HepG2 (cell line): ENCODE measurements around the gene NACAD. TPM values are rescaled to one million over a fixed set of nuclear protein-coding genes. Genes with fewer than 3 reads are reported as not detected.

Experiments used
- ATAC-seq: fragments of 200-7000 bp; cut with Tn5 transposase; 3 replicates; pipeline ENCODE4 v1.9.1; 2020; ENCODE audit warnings: mild to moderate bottlenecking, moderate library complexity
- BruUV-seq: library from RNA; stranded (reverse); fragments of 400-500 nt; replicated peaks from 2 replicates; lab custom pipeline; 2021; lab: Mats Ljungman, UMichigan
- CTCF ChIA-PET: fragments of 300-600 bp; formaldehyde crosslinking; extraction: SDS; loops from one replicate; lab custom pipeline; 2021; ENCODE audit warnings: low total read pairs, inconsistent platforms, low intra/inter-chr PET ratio; lab: Yijun Ruan, JAX
- POLR2A ChIA-PET: fragments of 350-600 bp; sonication (Branson Sonifier 250); formaldehyde crosslinking; loops from one replicate; lab custom pipeline; 2020; ENCODE audit warnings: antibody characterized with exemption, inconsistent platforms; lab: Yijun Ruan, JAX
- DNase-seq: peaks from one replicate; pipeline ENCODE4 v3.0.0-alpha.2; 2015; ENCODE audit warnings: low spot score
- FAIRE-seq: peaks from 3 replicates; lab custom pipeline; 2011; peaks lifted over from hg19 to GRCh38; lab: Jason Lieb, UNC
- H2AFZ ChIP-seq: one replicate; pipeline ENCODE4 v1.6.1; 2011; ENCODE audit warnings: low read length, inconsistent platforms
- H3K27ac ChIP-seq: fragments of 300-600 bp; 3 replicates; pipeline ENCODE4 v1.8.0; 2011; ENCODE audit warnings: mixed run types, mild to moderate bottlenecking, mixed read lengths, low read length, inconsistent platforms; ENCODE audit not compliant: insufficient read depth; ENCODE audit errors: extremely low read length
- H3K27me3 ChIP-seq, 2 experiments: fragments of 200-600 bp in 1 of 2; 2 replicates in 1 of 2; 3 replicates in 1 of 2; pipeline versions ENCODE4 v1.6.0 to v1.8.0; 2011; ENCODE audit warnings: low read length in 2 of 2, mild to moderate bottlenecking in 2 of 2, moderate library complexity in 2 of 2, inconsistent platforms in 1 of 2; ENCODE audit not compliant: insufficient read depth in 2 of 2, control insufficient read depth in 1 of 2
- H3K36me3 ChIP-seq, 2 experiments: fragments of 200-600 bp in 1 of 2; replicated peaks in 1 of 2; 2 replicates in 1 of 2; 3 replicates in 1 of 2; pipeline versions ENCODE4 v1.5.1 to v1.8.0; 2011; ENCODE audit warnings: low read length in 2 of 2, inconsistent platforms in 1 of 2; ENCODE audit not compliant: insufficient read depth in 2 of 2, control insufficient read depth in 1 of 2
- H3K4me1 ChIP-seq: 2 replicates; pipeline ENCODE4 v1.5.1; 2012; ENCODE audit warnings: low read length, inconsistent platforms; ENCODE audit not compliant: insufficient read depth
- H3K4me2 ChIP-seq: 2 replicates; pipeline ENCODE4 v1.6.0; 2011; ENCODE audit warnings: low read depth, low read length, inconsistent platforms
- H3K4me3 ChIP-seq, 3 experiments: fragments of 200-600 bp in 1 of 3; sonication (generic), shearing (Covaris generic) in 1 of 3; replicated peaks in 1 of 3; 2 replicates each; pipeline ENCODE4 v1.5.1; 2011 to 2016; ENCODE audit warnings: low read length in 3 of 3, inconsistent platforms in 2 of 3, low read depth in 2 of 3, mild to moderate bottlenecking in 2 of 3, control low read depth in 1 of 3, mixed read lengths in 1 of 3; ENCODE audit not compliant: insufficient read depth in 1 of 3
- H3K79me2 ChIP-seq: one replicate; pipeline ENCODE4 v1.6.1; 2011; ENCODE audit warnings: low read length, inconsistent platforms; ENCODE audit not compliant: insufficient read depth
- H3K9ac ChIP-seq: 2 replicates; pipeline ENCODE4 v1.6.0; 2011; ENCODE audit warnings: mild to moderate bottlenecking, low read depth, low read length, inconsistent platforms; ENCODE audit not compliant: insufficient read depth
- H3K9me3 ChIP-seq: 2 replicates; pipeline ENCODE4 v1.5.1; 2012; ENCODE audit warnings: mild to moderate bottlenecking, low read length
- H4K20me1 ChIP-seq: 2 replicates; pipeline ENCODE4 v1.6.0; 2011; ENCODE audit warnings: inconsistent platforms, mild to moderate bottlenecking, low read length, moderate library complexity; ENCODE audit not compliant: insufficient read depth
- CTCF ChIP-seq: sonication (generic); formaldehyde crosslinking; IDR thresholded peaks from 2 replicates; pipeline ENCODE4 v1.5.0; 2020; ENCODE audit warnings: mild to moderate bottlenecking, missing genetic modification reagents, moderate library complexity
- MAFK ChIP-seq, 2 experiments: IDR thresholded peaks in 1 of 2; conservative IDR thresholded peaks in 1 of 2; 2 replicates each; pipeline ENCODE4 v1.6.1; 2011; ENCODE audit warnings: improper control_type of control experiment in 2 of 2, low read length in 2 of 2
- STAG1 ChIP-seq: sonication (generic); formaldehyde crosslinking; IDR thresholded peaks from 2 replicates; pipeline ENCODE4 v1.4.0; 2020; ENCODE audit warnings: missing genetic modification reagents
- ZBTB33 ChIP-seq: sonication (generic); formaldehyde crosslinking; IDR thresholded peaks from 2 replicates; pipeline ENCODE4 v1.4.0; 2020; ENCODE audit warnings: missing genetic modification reagents
- ZNF260 ChIP-seq: sonication (generic); formaldehyde crosslinking; IDR thresholded peaks from 2 replicates; pipeline ENCODE4 v1.4.0; 2020; ENCODE audit warnings: missing genetic modification reagents, low read depth, mild to moderate bottlenecking, borderline replicate concordance
- WGBS: methylation state at CpG from one replicate; pipeline ENCODE4 v1.1.6; 2017; ENCODE audit warnings: low lambda C conversion rate; 5-methylcytosine and 5-hydroxymethylcytosine counted together
- in situ Hi-C: cut with HindIII; loops from 2 replicates; pipeline ENCODE4 v1.10.0; 2017; ENCODE audit warnings: low pct_unique_long_range_greater_than_20kb; ENCODE audit not compliant: extremely low pct_ligation_motif_present
- intact Hi-C: fragments of 100-400 bp; cut with micrococcal nuclease; formaldehyde crosslinking; loops from one replicate; pipeline ENCODE4 v1.10.0; 2022; ENCODE audit not compliant: unreplicated experiment
- polyA plus RNA-seq, 8 experiments: library from polyadenylated mRNA; depleted of rRNA in 3 of 8; stranded (reverse) in 7 of 8; unstranded in 1 of 8; fragments of >200 nt; fragmentation: Illumina TruSeq in 4 of 8; extraction: Trizol in 4 of 8; gene quantifications; 2 replicates each; pipeline versions ENCODE4 v1.2.1 to v1.2.3, GENCODE V29; 2011 to 2016; ENCODE audit warnings: low read depth in 4 of 8, missing spikeins in 1 of 8, mixed read lengths in 1 of 8; ENCODE audit not compliant: insufficient read depth in 1 of 8
- total RNA-seq, 5 experiments: library from RNA; depleted of rRNA; stranded (reverse); fragments of >200 nt; fragmentation: Illumina TruSeq; extraction: Trizol; gene quantifications; 2 replicates each; pipeline ENCODE4 v1.2.3, GENCODE V29; 2016; ENCODE audit warnings: low read depth in 1 of 5

The NACAD gene
- total and polyA plus RNA-seq, 2 of the 13 experiments (the other 11 are each of a cell fraction or from before 2014, with no cell fraction given) = 0.04 TPM; not detected in 1

- no peaks in the 10 kb centered on the region for H3K79me2 ChIP-seq
- no peak overlapping the region for H3K9ac ChIP-seq
- WGBS = 92% methylated on average over 17 of the region's 17 CpGs
- ATAC-seq (peak; percentile 27; the same call in 1 of the 3 replicates), DNase-seq (no peak), FAIRE-seq (no peak)
- H3K36me3 ChIP-seq = peaks cover 8 to 26% of the 10 kb centered on the region in 2 experiments; a peak in 3 of 5 replicates
- H3K27ac ChIP-seq = no peak overlapping the region
- no peaks in the 10 kb centered on the region for H4K20me1 ChIP-seq
- no peak overlapping the region for H3K4me3 ChIP-seq
- ChIA-PET CTCF (interaction anchor here (0.7 kb wide), 1 partner anchor 61 kb away, joined by 3 read pairs; no protein-coding TSS in a partner anchor), POLR2A (no interaction called here)
- no peaks in the 10 kb centered on the region for H3K4me1 ChIP-seq
- no peaks in the 10 kb centered on the region for H3K9me3 ChIP-seq
- H3K27me3 ChIP-seq = no peaks in the 10 kb centered on the region
- intact Hi-C loops (no loop called here), in situ Hi-C loops (no loop called here)
- no TSS peak for BruUV-seq
- no peak overlapping the region for H2AFZ ChIP-seq
- TF ChIP-seq ZNF260 (CRISPR knock-in tag) (no peak), CTCF (peak; percentile 21; the same call in 1 of the 2 replicates), MAFK (conservative IDR thresholded peaks at IDR 0.05 in 1 of 2, IDR thresholded peaks at IDR 0.05 in 1 of 2; ENCODE audit: low read length in 2 of 2) (peak in 1 of 2 experiments; percentile 26; a peak in 1 of 4 replicates), STAG1 (CRISPR knock-in tag) (peak; percentile 28; the same call in 1 of the 2 replicates), ZBTB33 (CRISPR knock-in tag) (peak; percentile 82)
- H3K4me2 ChIP-seq = no peak overlapping the region
Measured at GRCh38 chr7:45073031-45073785, 15.6 kb downstream of the NACAD start.
